SK-N-SH (cell line): ENCODE data around the gene ZMIZ1. TPM values are rescaled to one million over a fixed set of nuclear protein-coding genes. Genes with fewer than 3 reads are reported as not detected.

Source experiments
- EP300 ChIP-seq, 2 experiments: IDR thresholded peaks; 2 replicates each; pipeline versions ENCODE4 v1.4.0 to v1.6.1; 2012; ENCODE audit warnings: borderline replicate concordance in 1 of 2, low read depth in 1 of 2, low read length in 1 of 2
- EZH2phosphoT487 ChIP-seq: fragments of 200-600 bp; sonication (generic); IDR thresholded peaks from 2 replicates; pipeline ENCODE4 v1.6.1; 2017; ENCODE audit warnings: low read depth, mixed run types, mild to moderate bottlenecking, antibody characterized with exemption, moderate library complexity, borderline replicate concordance
- FOSL2 ChIP-seq: IDR thresholded peaks from 2 replicates; pipeline ENCODE4 v1.4.0; 2012; ENCODE audit warnings: low read depth, mild to moderate bottlenecking, moderate library complexity, borderline replicate concordance
- GABPA ChIP-seq: IDR thresholded peaks from 2 replicates; pipeline ENCODE4 v1.4.0; 2012; ENCODE audit warnings: low read depth, mild to moderate bottlenecking
- JUND ChIP-seq: IDR thresholded peaks from 2 replicates; pipeline ENCODE4 v1.4.0; 2012
- NFIC ChIP-seq: IDR thresholded peaks from 2 replicates; pipeline ENCODE4 v1.4.0; 2012; ENCODE audit warnings: borderline replicate concordance
- NRF1 ChIP-seq: IDR thresholded peaks from 2 replicates; pipeline ENCODE4 v1.6.1; 2012; ENCODE audit warnings: low read depth, mild to moderate bottlenecking, low read length
- POLR2AphosphoS5 ChIP-seq: IDR thresholded peaks from 2 replicates; pipeline ENCODE4 v1.6.1; 2012; ENCODE audit warnings: low read depth, low read length
- RAD21 ChIP-seq: IDR thresholded peaks from 2 replicates; pipeline ENCODE4 v1.6.1; 2012; ENCODE audit warnings: mild to moderate bottlenecking, low read length
- RCOR1 ChIP-seq: fragments of 150-350 bp; IDR thresholded peaks from 2 replicates; pipeline ENCODE4 v1.6.1; 2017; ENCODE audit warnings: antibody characterized with exemption, low read length
- RFX5 ChIP-seq: IDR thresholded peaks from 2 replicates; pipeline ENCODE4 v1.6.1; 2012; ENCODE audit warnings: mild to moderate bottlenecking, improper control_type of control experiment, low read length
- RXRA ChIP-seq: IDR thresholded peaks from 2 replicates; pipeline ENCODE4 v1.4.0; 2012; ENCODE audit warnings: low read depth, mild to moderate bottlenecking, borderline replicate concordance
- SMC3 ChIP-seq: IDR thresholded peaks from 2 replicates; pipeline ENCODE4 v1.6.1; 2012; ENCODE audit warnings: low read depth, low read length, improper control_type of control experiment
- TCF12 ChIP-seq: IDR thresholded peaks from 2 replicates; pipeline ENCODE4 v1.4.0; 2012
- TEAD4 ChIP-seq: IDR thresholded peaks from 2 replicates; pipeline ENCODE4 v1.4.0; 2012; ENCODE audit warnings: mild to moderate bottlenecking, borderline replicate concordance; ENCODE audit not compliant: insufficient read depth
- polyA plus RNA-seq, 3 experiments: library from polyadenylated mRNA; depleted of rRNA; stranded (reverse); fragments of >200 nt; gene quantifications; 2 replicates each; pipeline ENCODE4 v1.2.3, GENCODE V29; 2012
- TF ChIP-seq, protein P1 (sequence below): IDR thresholded peaks from 2 replicates; pipeline ENCODE4 v1.4.0; 2012; ENCODE audit warnings: low read depth, borderline replicate concordance
- TF ChIP-seq, protein P2 (sequence below): fragments of 150-350 bp; IDR thresholded peaks from 2 replicates; pipeline ENCODE4 v1.6.1; 2016; ENCODE audit warnings: mild to moderate bottlenecking, low read depth, low read length
- TF ChIP-seq, protein P3 (sequence below): IDR thresholded peaks from 2 replicates; pipeline ENCODE4 v1.4.0; 2012; ENCODE audit warnings: low read depth
- TF ChIP-seq, protein P4 (sequence below): fragments of 200-600 bp; sonication (generic); IDR thresholded peaks from 2 replicates; pipeline ENCODE4 v1.6.1; 2017; ENCODE audit warnings: antibody characterized with exemption, mild to moderate bottlenecking, moderate library complexity
- TF ChIP-seq, protein P5 (sequence below): IDR thresholded peaks from 2 replicates; pipeline ENCODE4 v1.6.1; 2012; ENCODE audit warnings: mild to moderate bottlenecking, low read depth, low read length, moderate library complexity

ZMIZ1 gene
- polyA plus RNA-seq, 1 of the 3 experiments (the other 2 are of a cell fraction): 23.5 TPM

DNA sequence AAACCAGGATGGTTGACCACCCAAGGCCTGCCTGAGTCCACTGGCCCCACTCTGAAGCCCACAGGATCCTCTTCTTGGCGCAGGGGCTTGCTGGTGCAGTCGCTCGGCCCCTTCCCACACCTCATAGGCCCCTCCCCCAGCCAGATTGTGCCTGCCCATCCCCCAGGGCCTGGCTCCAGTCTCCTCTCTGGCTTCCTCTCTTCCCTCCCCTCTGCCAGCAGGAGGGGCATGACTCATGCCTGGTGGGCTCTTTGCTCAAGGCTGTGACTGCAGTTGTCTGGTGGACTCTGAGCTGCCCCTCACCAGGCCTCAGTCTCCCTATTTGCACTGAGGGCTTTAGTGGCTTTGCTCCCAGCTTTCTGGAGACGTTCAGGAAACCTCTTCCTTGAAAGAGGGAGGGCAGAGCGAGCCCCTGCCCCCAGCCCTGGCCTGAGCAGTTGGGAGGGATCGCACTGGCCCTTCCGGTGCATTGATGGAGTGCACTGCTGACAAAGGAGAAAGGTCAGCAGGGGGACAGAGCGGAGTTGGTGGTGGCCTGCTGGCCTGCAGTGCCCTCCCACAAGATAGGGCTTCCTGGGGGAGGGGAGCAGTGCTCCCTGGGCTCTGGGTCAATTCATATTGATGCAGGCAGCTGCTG is 60.7 kb downstream of the ZMIZ1 start (continued):
- TF ChIP-seq TEAD4: no peak
- TF ChIP-seq, protein P1, sequence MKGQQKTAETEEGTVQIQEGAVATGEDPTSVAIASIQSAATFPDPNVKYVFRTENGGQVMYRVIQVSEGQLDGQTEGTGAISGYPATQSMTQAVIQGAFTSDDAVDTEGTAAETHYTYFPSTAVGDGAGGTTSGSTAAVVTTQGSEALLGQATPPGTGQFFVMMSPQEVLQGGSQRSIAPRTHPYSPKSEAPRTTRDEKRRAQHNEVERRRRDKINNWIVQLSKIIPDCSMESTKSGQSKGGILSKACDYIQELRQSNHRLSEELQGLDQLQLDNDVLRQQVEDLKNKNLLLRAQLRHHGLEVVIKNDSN: no peak
- TF ChIP-seq SMC3: peak; percentile 33; the same call in 1 of the 2 replicates
- TF ChIP-seq RFX5: no peak
- TF ChIP-seq TCF12: peak; percentile 66
- TF ChIP-seq, protein P2, sequence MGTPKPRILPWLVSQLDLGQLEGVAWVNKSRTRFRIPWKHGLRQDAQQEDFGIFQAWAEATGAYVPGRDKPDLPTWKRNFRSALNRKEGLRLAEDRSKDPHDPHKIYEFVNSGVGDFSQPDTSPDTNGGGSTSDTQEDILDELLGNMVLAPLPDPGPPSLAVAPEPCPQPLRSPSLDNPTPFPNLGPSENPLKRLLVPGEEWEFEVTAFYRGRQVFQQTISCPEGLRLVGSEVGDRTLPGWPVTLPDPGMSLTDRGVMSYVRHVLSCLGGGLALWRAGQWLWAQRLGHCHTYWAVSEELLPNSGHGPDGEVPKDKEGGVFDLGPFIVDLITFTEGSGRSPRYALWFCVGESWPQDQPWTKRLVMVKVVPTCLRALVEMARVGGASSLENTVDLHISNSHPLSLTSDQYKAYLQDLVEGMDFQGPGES: no peak
- TF ChIP-seq EP300 (IDR thresholded peaks at IDR 0.05; ENCODE audit: borderline replicate concordance in 1 of 2, low read depth in 1 of 2, low read length in 1 of 2): peak in 1 of 2 experiments; percentile 53; a peak in 2 of 4 replicates
- no peak for TF ChIP-seq EZH2phosphoT487
- no peak for TF ChIP-seq RCOR1
- TF ChIP-seq, protein P3, sequence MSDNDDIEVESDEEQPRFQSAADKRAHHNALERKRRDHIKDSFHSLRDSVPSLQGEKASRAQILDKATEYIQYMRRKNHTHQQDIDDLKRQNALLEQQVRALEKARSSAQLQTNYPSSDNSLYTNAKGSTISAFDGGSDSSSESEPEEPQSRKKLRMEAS: no peak
- peak; percentile 73 for TF ChIP-seq NFIC
- TF ChIP-seq, protein P4, sequence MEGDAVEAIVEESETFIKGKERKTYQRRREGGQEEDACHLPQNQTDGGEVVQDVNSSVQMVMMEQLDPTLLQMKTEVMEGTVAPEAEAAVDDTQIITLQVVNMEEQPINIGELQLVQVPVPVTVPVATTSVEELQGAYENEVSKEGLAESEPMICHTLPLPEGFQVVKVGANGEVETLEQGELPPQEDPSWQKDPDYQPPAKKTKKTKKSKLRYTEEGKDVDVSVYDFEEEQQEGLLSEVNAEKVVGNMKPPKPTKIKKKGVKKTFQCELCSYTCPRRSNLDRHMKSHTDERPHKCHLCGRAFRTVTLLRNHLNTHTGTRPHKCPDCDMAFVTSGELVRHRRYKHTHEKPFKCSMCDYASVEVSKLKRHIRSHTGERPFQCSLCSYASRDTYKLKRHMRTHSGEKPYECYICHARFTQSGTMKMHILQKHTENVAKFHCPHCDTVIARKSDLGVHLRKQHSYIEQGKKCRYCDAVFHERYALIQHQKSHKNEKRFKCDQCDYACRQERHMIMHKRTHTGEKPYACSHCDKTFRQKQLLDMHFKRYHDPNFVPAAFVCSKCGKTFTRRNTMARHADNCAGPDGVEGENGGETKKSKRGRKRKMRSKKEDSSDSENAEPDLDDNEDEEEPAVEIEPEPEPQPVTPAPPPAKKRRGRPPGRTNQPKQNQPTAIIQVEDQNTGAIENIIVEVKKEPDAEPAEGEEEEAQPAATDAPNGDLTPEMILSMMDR: peak; percentile 14; the same call in 1 of the 2 replicates
- peak; percentile 22; the same call in 1 of the 2 replicates for TF ChIP-seq RAD21
- no peak for TF ChIP-seq GABPA
- TF ChIP-seq RXRA: peak; percentile 43; the same call in 1 of the 2 replicates
- TF ChIP-seq FOSL2: peak; percentile 88
- TF ChIP-seq, protein P5, sequence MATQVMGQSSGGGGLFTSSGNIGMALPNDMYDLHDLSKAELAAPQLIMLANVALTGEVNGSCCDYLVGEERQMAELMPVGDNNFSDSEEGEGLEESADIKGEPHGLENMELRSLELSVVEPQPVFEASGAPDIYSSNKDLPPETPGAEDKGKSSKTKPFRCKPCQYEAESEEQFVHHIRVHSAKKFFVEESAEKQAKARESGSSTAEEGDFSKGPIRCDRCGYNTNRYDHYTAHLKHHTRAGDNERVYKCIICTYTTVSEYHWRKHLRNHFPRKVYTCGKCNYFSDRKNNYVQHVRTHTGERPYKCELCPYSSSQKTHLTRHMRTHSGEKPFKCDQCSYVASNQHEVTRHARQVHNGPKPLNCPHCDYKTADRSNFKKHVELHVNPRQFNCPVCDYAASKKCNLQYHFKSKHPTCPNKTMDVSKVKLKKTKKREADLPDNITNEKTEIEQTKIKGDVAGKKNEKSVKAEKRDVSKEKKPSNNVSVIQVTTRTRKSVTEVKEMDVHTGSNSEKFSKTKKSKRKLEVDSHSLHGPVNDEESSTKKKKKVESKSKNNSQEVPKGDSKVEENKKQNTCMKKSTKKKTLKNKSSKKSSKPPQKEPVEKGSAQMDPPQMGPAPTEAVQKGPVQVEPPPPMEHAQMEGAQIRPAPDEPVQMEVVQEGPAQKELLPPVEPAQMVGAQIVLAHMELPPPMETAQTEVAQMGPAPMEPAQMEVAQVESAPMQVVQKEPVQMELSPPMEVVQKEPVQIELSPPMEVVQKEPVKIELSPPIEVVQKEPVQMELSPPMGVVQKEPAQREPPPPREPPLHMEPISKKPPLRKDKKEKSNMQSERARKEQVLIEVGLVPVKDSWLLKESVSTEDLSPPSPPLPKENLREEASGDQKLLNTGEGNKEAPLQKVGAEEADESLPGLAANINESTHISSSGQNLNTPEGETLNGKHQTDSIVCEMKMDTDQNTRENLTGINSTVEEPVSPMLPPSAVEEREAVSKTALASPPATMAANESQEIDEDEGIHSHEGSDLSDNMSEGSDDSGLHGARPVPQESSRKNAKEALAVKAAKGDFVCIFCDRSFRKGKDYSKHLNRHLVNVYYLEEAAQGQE: no peak
- TF ChIP-seq POLR2AphosphoS5: no peak
- no peak for TF ChIP-seq NRF1
- peak; percentile 77 for TF ChIP-seq JUND
- TF ChIP-seq, all 33 proteins: peak for 12
